Neural cell (in vitro differentiated cells): ENCODE results near the gene MCC. TPM values are rescaled to one million over a fixed set of nuclear protein-coding genes. Genes with fewer than 3 reads are reported as not detected.

Source experiments
- H2AFZ ChIP-seq: fragments of 200-600, 300-800 bp; sonication (generic), shearing (Covaris generic); 2 replicates; pipeline ENCODE4 v1.6.0; 2014; ENCODE audit warnings: low read depth, mild to moderate bottlenecking, antibody characterized with exemption, low read length, moderate library complexity
- H3F3A ChIP-seq: fragments of 200-600 bp; shearing (Covaris generic); 2 replicates; pipeline ENCODE4 v1.6.1; 2016; ENCODE audit warnings: mild to moderate bottlenecking, moderate library complexity, mixed read lengths, antibody characterized with exemption, low read length; ENCODE audit not compliant: insufficient read depth, poor library complexity, severe bottlenecking
- H3K27ac ChIP-seq: fragments of 200-600, 300-800 bp; sonication (generic), shearing (Covaris generic); 2 replicates; pipeline ENCODE4 v1.5.1; 2014; ENCODE audit warnings: mild to moderate bottlenecking, low read length, moderate library complexity
- H3K27me3 ChIP-seq: fragments of 300-800, 200-600 bp; sonication (generic), shearing (Covaris generic); 2 replicates; pipeline ENCODE4 v1.6.0; 2014; ENCODE audit warnings: mild to moderate bottlenecking, low read depth, low read length, moderate library complexity; ENCODE audit not compliant: insufficient read depth
- H3K36me3 ChIP-seq: fragments of 300-800, 200-600 bp; sonication (generic), shearing (Covaris generic); 2 replicates; pipeline ENCODE4 v1.5.1; 2014; ENCODE audit warnings: mild to moderate bottlenecking, antibody characterized with exemption, low read length, moderate library complexity; ENCODE audit not compliant: insufficient read depth
- H3K4me2 ChIP-seq: fragments of 300-800, 200-600 bp; sonication (generic), shearing (Covaris generic); 2 replicates; pipeline ENCODE4 v1.6.0; 2014; ENCODE audit warnings: mild to moderate bottlenecking, low read length
- H3K4me3 ChIP-seq: fragments of 300-800, 200-600 bp; sonication (generic), shearing (Covaris generic); 2 replicates; pipeline ENCODE4 v1.5.1; 2014; ENCODE audit warnings: mild to moderate bottlenecking, low read length, moderate library complexity
- H3K79me2 ChIP-seq: fragments of 200-600 bp; shearing (Covaris generic); replicated peaks from 2 replicates; pipeline ENCODE4 v1.6.0; 2014; ENCODE audit warnings: mild to moderate bottlenecking, low read length, moderate library complexity; ENCODE audit not compliant: insufficient read depth
- H3K9ac ChIP-seq: fragments of 300-800, 200-600 bp; sonication (generic), shearing (Covaris generic); 2 replicates; pipeline ENCODE4 v1.6.1; 2016; ENCODE audit warnings: mild to moderate bottlenecking, low read length, mixed read lengths
- H3K9me2 ChIP-seq: fragments of 200-600 bp; shearing (Covaris generic); 2 replicates; pipeline ENCODE4 v1.6.1; 2016; ENCODE audit warnings: mild to moderate bottlenecking, low read length, mixed read lengths; ENCODE audit not compliant: insufficient read depth
- H3K9me3 ChIP-seq: fragments of 200-600, 300-800 bp; sonication (generic), shearing (Covaris generic); 2 replicates; pipeline ENCODE4 v1.6.1; 2016; ENCODE audit warnings: mild to moderate bottlenecking, mixed run types, low read length, moderate library complexity, mixed read lengths
- H4K20me1 ChIP-seq: fragments of 200-600 bp; shearing (Covaris generic); 2 replicates; pipeline ENCODE4 v1.6.1; 2016; ENCODE audit warnings: mild to moderate bottlenecking, mixed run types; ENCODE audit not compliant: insufficient read depth
- CTCF ChIP-seq: fragments of 450-650 bp; IDR thresholded peaks from 2 replicates; pipeline ENCODE4 v1.5.1; 2014; ENCODE audit warnings: antibody characterized with exemption, mild to moderate bottlenecking, moderate library complexity; ENCODE audit not compliant: poor library complexity, severe bottlenecking
- EP300 ChIP-seq: fragments of 450-650 bp; conservative IDR thresholded peaks from 2 replicates; pipeline ENCODE4 v1.6.1; 2014; ENCODE audit warnings: antibody characterized with exemption, mild to moderate bottlenecking, moderate library complexity; ENCODE audit not compliant: poor library complexity, severe bottlenecking
- EZH2 ChIP-seq: fragments of 200-600, 300-800 bp; shearing (Covaris generic), sonication (generic); IDR thresholded peaks from 2 replicates; pipeline ENCODE4 v1.6.1; 2014; ENCODE audit warnings: antibody characterized with exemption, low read length, borderline replicate concordance, mild to moderate bottlenecking; ENCODE audit not compliant: insufficient read depth, poor library complexity, severe bottlenecking
- MXI1 ChIP-seq: fragments of 450-650 bp; conservative IDR thresholded peaks from 2 replicates; pipeline ENCODE4 v1.6.1; 2014; ENCODE audit warnings: antibody characterized with exemption, mild to moderate bottlenecking; ENCODE audit not compliant: poor library complexity, severe bottlenecking
- POLR2AphosphoS5 ChIP-seq: IDR thresholded peaks from 2 replicates; pipeline ENCODE4 v1.6.1; 2012
- RAD21 ChIP-seq: fragments of 450-650 bp; conservative IDR thresholded peaks from 2 replicates; pipeline ENCODE4 v1.6.1; 2014; ENCODE audit warnings: antibody characterized with exemption, mild to moderate bottlenecking, moderate library complexity
- REST ChIP-seq: IDR thresholded peaks from 2 replicates; pipeline ENCODE4 v1.6.1; 2012; ENCODE audit warnings: borderline replicate concordance
- SMC3 ChIP-seq: fragments of 450-650 bp; conservative IDR thresholded peaks from 2 replicates; pipeline ENCODE4 v1.6.1; 2014; ENCODE audit warnings: antibody characterized with exemption, mild to moderate bottlenecking, moderate library complexity; ENCODE audit not compliant: poor library complexity
- TAF1 ChIP-seq: IDR thresholded peaks from 2 replicates; pipeline ENCODE4 v1.6.1; 2012; ENCODE audit warnings: low read depth
- polyA plus RNA-seq: library from polyadenylated mRNA; depleted of rRNA; stranded (reverse); fragments of >200 nt; gene quantifications from 2 replicates; pipeline ENCODE4 v1.2.3, GENCODE V29; 2014

The MCC gene
- polyA plus RNA-seq, 1 donor from 2014 or later: 2.2 TPM

- Histone ChIP-seq H3K27ac (no peak overlapping the region), H4K20me1 (no peaks in the 10 kb centered on the region), H3K4me3 (no peak overlapping the region), H2AFZ (no peak overlapping the region), H3K9ac (no peak overlapping the region), H3K79me2 (no peaks in the 10 kb centered on the region), H3K9me3 (no peaks in the 10 kb centered on the region), H3K9me2 (no peaks in the 10 kb centered on the region), H3K36me3 (no peaks in the 10 kb centered on the region), H3F3A (no peaks in the 10 kb centered on the region), H3K4me2 (no peak overlapping the region), H3K27me3 (no peaks in the 10 kb centered on the region)
- no peak for TF ChIP-seq EZH2
- no peak for TF ChIP-seq RAD21
- no peak for TF ChIP-seq MXI1
Measured at GRCh38 chr5:113233606-113234005, 254.6 kb downstream of the MCC start.

- no peak overlapping the region for H3K27ac ChIP-seq
- no peak overlapping the region for H2AFZ ChIP-seq
- no peak for TF ChIP-seq EZH2
- no peak for TF ChIP-seq REST
- no peak for TF ChIP-seq RAD21
- no peak for TF ChIP-seq CTCF
- no peak for TF ChIP-seq TAF1
- no peak for TF ChIP-seq SMC3
- TF ChIP-seq POLR2AphosphoS5: no peak
- TF ChIP-seq EP300: no peak
- TF ChIP-seq MXI1: no peak
- no peaks in the 10 kb centered on the region for H3K27me3 ChIP-seq
- no peak overlapping the region for H3K4me3 ChIP-seq
- no peaks in the 10 kb centered on the region for H3F3A ChIP-seq
- no peaks in the 10 kb centered on the region for H3K9me3 ChIP-seq
- H3K4me2 ChIP-seq: no peak overlapping the region
- no peaks in the 10 kb centered on the region for H3K9me2 ChIP-seq
- H3K36me3 ChIP-seq: no peaks in the 10 kb centered on the region
- H3K9ac ChIP-seq: no peak overlapping the region
- no peaks in the 10 kb centered on the region for H3K79me2 ChIP-seq
- no peaks in the 10 kb centered on the region for H4K20me1 ChIP-seq
Measured at GRCh38 chr5:113232667-113233066, 255.6 kb downstream of the MCC start.

DNA sequence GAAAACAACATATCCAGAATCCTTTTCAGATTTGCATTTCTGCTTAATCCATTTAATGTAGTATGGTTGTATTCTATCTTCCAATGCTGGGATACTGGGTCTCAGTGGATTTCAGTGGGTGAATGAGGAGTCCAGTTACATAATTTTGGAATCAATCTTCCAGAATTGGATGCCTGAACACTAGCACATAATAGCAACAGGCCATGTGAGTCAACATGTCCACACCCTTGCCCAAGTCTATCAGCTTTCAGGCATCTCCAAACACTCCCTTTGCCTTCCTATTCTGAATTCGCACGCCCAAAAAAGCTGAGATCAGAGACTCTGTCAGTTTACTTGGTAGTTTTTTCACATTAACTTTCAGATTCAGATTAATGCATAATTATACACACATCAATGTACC is 256.0 kb downstream of the MCC start:
- Histone ChIP-seq H3K27ac (no peak overlapping the region), H3F3A (no peaks in the 10 kb centered on the region), H3K9ac (no peak overlapping the region), H3K4me2 (no peak overlapping the region), H3K27me3 (no peaks in the 10 kb centered on the region), H3K4me3 (no peak overlapping the region), H2AFZ (no peak overlapping the region), H3K9me2 (no peaks in the 10 kb centered on the region), H3K9me3 (no peaks in the 10 kb centered on the region), H3K36me3 (no peaks in the 10 kb centered on the region), H3K79me2 (no peaks in the 10 kb centered on the region), H4K20me1 (no peaks in the 10 kb centered on the region)
- TF ChIP-seq EP300 (no peak), REST (no peak), EZH2 (no peak), MXI1 (no peak), TAF1 (no peak), SMC3 (no peak), POLR2AphosphoS5 (no peak), CTCF (no peak), RAD21 (no peak)
